HL-60 (cell line): ENCODE measurements around the gene GRIN3A.

Source experiments
- CTCF ChIP-seq: IDR thresholded peaks from one replicate; pipeline ENCODE4 v1.5.1; 2011; ENCODE audit warnings: low read length, control low read depth, inconsistent platforms; ENCODE audit not compliant: insufficient read depth
- POLR2AphosphoS5 ChIP-seq: IDR thresholded peaks from 2 replicates; pipeline ENCODE4 v1.6.1; 2012; ENCODE audit warnings: low read depth
- TF ChIP-seq, protein P1 (sequence below): IDR thresholded peaks from 2 replicates; pipeline ENCODE4 v1.6.1; 2012; ENCODE audit warnings: low read depth; ENCODE audit not compliant: insufficient replicate concordance

DNA sequence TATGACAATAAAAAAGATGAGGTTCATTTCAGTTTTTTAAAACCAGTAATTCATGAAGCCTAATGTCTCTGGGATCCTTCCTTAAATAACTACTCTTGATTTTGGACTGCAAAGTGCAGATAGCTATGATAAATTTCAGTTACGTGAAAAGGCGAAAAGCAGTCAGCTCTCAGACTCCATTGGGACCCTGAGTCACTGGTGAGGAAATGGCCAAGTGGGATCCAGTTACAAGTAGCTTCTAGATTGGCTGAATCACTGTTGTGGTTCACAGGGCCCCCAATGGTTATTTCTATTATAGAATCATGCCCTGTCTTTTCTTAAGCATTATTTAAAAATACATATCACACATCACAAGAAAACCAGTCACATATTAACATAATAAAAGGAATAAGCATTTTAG, 112.6 kb downstream of the GRIN3A start:
- TF ChIP-seq CTCF (no peak), POLR2AphosphoS5 (no peak)
- TF ChIP-seq, protein P1, sequence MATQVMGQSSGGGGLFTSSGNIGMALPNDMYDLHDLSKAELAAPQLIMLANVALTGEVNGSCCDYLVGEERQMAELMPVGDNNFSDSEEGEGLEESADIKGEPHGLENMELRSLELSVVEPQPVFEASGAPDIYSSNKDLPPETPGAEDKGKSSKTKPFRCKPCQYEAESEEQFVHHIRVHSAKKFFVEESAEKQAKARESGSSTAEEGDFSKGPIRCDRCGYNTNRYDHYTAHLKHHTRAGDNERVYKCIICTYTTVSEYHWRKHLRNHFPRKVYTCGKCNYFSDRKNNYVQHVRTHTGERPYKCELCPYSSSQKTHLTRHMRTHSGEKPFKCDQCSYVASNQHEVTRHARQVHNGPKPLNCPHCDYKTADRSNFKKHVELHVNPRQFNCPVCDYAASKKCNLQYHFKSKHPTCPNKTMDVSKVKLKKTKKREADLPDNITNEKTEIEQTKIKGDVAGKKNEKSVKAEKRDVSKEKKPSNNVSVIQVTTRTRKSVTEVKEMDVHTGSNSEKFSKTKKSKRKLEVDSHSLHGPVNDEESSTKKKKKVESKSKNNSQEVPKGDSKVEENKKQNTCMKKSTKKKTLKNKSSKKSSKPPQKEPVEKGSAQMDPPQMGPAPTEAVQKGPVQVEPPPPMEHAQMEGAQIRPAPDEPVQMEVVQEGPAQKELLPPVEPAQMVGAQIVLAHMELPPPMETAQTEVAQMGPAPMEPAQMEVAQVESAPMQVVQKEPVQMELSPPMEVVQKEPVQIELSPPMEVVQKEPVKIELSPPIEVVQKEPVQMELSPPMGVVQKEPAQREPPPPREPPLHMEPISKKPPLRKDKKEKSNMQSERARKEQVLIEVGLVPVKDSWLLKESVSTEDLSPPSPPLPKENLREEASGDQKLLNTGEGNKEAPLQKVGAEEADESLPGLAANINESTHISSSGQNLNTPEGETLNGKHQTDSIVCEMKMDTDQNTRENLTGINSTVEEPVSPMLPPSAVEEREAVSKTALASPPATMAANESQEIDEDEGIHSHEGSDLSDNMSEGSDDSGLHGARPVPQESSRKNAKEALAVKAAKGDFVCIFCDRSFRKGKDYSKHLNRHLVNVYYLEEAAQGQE = no peak
